ENCODE results near the gene ZNF148. TPM values are rescaled to one million over a fixed set of nuclear protein-coding genes. Genes with fewer than 3 reads are reported as not detected.

Gene ZNF148
- polyA plus RNA-seq, 1 experiment = 43.5 TPM

DNA sequence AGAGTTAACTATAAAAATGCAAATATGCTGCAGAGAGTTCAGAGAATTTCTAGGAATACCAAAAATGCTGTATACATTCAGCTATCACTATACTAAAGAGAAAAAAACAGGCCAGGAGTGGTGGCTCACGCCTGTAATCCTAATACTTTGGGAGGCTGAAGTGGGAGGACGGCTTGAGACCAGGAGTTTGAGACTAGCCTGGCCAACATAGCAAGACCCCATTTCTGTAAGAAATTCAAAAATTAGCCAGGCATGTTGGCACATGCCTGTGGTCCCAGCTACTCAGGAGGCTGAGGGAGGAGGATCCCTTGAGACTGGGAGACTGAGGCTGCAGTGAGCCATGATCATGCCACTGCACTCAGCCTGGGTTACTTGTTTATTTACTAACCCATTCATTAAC is 87.9 kb downstream of the ZNF148 start:
- CTCF ChIA-PET = no interaction called here
- Histone ChIP-seq H3K27me3 (ENCODE audit: control insufficient read depth, insufficient read depth, low read length) (no peaks in the 10 kb centered on the region), H3K27ac (ENCODE audit: low read depth, low read length) (no peak overlapping the region), H3K9me3 (ENCODE audit: control insufficient read depth, insufficient read depth, low read length) (no peaks in the 10 kb centered on the region), H3K4me3 (ENCODE audit: low read depth, low read length) (no peak overlapping the region)
- no peak for DNase-seq (ENCODE audit: low read depth, low spot score)
- TF ChIP-seq, protein P1, sequence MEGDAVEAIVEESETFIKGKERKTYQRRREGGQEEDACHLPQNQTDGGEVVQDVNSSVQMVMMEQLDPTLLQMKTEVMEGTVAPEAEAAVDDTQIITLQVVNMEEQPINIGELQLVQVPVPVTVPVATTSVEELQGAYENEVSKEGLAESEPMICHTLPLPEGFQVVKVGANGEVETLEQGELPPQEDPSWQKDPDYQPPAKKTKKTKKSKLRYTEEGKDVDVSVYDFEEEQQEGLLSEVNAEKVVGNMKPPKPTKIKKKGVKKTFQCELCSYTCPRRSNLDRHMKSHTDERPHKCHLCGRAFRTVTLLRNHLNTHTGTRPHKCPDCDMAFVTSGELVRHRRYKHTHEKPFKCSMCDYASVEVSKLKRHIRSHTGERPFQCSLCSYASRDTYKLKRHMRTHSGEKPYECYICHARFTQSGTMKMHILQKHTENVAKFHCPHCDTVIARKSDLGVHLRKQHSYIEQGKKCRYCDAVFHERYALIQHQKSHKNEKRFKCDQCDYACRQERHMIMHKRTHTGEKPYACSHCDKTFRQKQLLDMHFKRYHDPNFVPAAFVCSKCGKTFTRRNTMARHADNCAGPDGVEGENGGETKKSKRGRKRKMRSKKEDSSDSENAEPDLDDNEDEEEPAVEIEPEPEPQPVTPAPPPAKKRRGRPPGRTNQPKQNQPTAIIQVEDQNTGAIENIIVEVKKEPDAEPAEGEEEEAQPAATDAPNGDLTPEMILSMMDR (IDR thresholded peaks at IDR 0.05; ENCODE audit: low read depth, low read length) = no peak
- POLR2A ChIA-PET = no interaction called here

DNA sequence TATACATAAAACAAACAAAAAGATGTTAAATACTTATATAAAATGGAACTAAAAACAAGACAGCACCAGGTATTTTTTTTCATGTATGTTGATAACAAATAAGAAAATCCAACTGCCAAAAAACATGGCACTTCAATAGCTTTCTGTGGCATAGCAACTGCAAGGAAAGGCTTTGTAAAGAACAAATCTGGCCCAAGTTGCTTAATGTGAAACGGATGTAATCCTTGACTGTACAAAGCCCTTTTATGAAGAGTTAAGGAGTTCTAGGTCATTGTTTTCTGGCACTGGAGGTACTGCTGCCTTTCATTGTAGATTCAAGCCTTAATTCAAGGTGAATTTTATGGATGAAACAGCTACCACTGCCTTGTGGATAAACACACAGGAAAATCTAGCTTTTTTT is 93.7 kb downstream of the ZNF148 start:
- no peak for DNase-seq (ENCODE audit: low read depth, low spot score)
- CTCF ChIA-PET = no interaction called here
- Histone ChIP-seq H3K27ac (ENCODE audit: low read depth, low read length) (no peak overlapping the region), H3K27me3 (ENCODE audit: control insufficient read depth, insufficient read depth, low read length) (no peaks in the 10 kb centered on the region), H3K4me3 (ENCODE audit: low read depth, low read length) (no peak overlapping the region), H3K9me3 (ENCODE audit: control insufficient read depth, insufficient read depth, low read length) (no peaks in the 10 kb centered on the region)
- POLR2A ChIA-PET = interaction anchor here (0.6 kb wide), 1 partner anchor 71 kb away, joined by 10 read pairs; no protein-coding TSS in a partner anchor
- TF ChIP-seq, protein P1 (IDR thresholded peaks at IDR 0.05; ENCODE audit: low read depth, low read length) = no peak

DNA sequence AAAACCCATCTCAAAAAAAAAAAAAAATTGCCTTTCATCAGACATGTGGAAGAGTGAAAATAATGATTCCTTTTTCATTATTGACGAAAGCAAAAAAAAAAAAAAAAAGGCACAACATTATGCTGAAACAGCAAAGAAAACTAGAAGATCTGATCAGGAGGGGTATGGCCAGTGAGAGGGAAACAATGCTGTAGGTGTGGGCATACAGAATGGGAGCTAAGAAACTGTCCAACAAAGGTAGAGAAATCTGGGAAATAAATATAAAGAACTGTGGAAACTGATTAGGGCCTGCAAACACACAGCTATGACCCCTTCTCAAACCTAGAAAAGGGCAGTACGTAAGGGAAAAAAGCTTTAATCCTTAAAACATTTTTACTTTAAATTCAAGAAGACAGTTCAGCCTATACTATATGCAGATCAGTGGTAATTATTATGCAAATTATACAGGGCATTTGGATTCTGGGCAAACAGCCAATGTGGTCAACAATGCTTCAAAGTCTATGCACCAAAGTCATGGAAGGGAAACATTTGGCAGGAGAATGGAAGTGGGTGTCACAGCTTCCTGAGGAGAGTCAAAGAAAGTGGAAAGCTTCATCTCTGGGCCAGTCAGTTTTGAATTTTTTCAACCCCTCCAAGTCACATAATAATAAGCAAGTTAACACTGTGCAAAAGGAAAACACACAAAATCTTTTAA is 94.3 kb downstream of the ZNF148 start:
- no peak overlapping the region for H3K4me3 ChIP-seq (ENCODE audit: low read depth, low read length)
- no peak for DNase-seq (ENCODE audit: low read depth, low spot score)
- no peaks in the 10 kb centered on the region for H3K9me3 ChIP-seq (ENCODE audit: control insufficient read depth, insufficient read depth, low read length)
- H3K27me3 ChIP-seq (ENCODE audit: control insufficient read depth, insufficient read depth, low read length) = no peaks in the 10 kb centered on the region
- TF ChIP-seq, protein P1 (IDR thresholded peaks at IDR 0.05; ENCODE audit: low read depth, low read length) = no peak
- CTCF ChIA-PET = interaction anchor here (0.7 kb wide), 1 partner anchor 30 kb away, joined by 8 read pairs; no protein-coding TSS in a partner anchor
- no peak overlapping the region for H3K27ac ChIP-seq (ENCODE audit: low read depth, low read length)
- POLR2A ChIA-PET = interaction anchor here (0.6 to 0.7 kb wide), 3 partner anchors 72 to 489 kb away, joined by 3 to 11 read pairs (median 10); no protein-coding TSS in a partner anchor

- Histone ChIP-seq H3K4me3 (ENCODE audit: low read depth, low read length) (no peak overlapping the region), H3K9me3 (ENCODE audit: control insufficient read depth, insufficient read depth, low read length) (no peaks in the 10 kb centered on the region), H3K27me3 (ENCODE audit: control insufficient read depth, insufficient read depth, low read length) (no peaks in the 10 kb centered on the region), H3K27ac (ENCODE audit: low read depth, low read length) (no peak overlapping the region)
- no peak for DNase-seq (ENCODE audit: low read depth, low spot score)
- POLR2A ChIA-PET = no interaction called here
- TF ChIP-seq, protein P1 (IDR thresholded peaks at IDR 0.05; ENCODE audit: low read depth, low read length) = no peak
- CTCF ChIA-PET = no interaction called here
Measured at GRCh38 chr3:125278155-125278554, 97.0 kb downstream of the ZNF148 start.

DNA sequence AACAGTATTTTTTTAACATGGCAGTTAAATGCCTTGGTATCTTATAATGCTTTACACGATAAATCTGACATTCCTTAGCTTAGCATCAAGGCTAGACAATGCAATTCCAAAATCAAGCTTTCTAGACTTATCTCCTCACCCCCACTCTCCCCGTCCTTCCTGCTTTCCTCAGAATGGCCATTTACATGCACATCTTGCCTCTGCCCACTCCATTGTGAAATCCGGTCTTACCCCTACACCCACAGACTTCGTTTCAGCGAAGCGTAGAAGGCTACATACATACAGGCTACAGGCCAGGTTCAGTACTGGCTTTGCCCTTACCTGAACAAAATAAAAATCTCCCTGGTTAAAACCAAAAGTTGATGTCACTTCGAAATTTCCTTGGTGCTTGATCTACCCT is 104.0 kb downstream of the ZNF148 start:
- CTCF ChIA-PET = interaction anchor here (0.7 to 1.3 kb wide), 2 partner anchors 19 to 315 kb away, joined by 4 to 5 read pairs; no protein-coding TSS in a partner anchor
- Histone ChIP-seq H3K27me3 (ENCODE audit: control insufficient read depth, insufficient read depth, low read length) (no peaks in the 10 kb centered on the region), H3K4me3 (ENCODE audit: low read depth, low read length) (no peak overlapping the region), H3K27ac (ENCODE audit: low read depth, low read length) (no peak overlapping the region), H3K9me3 (ENCODE audit: control insufficient read depth, insufficient read depth, low read length) (no peaks in the 10 kb centered on the region)
- TF ChIP-seq, protein P1 (IDR thresholded peaks at IDR 0.05; ENCODE audit: low read depth, low read length) = no peak
- DNase-seq (ENCODE audit: low read depth, low spot score) = no peak
- POLR2A ChIA-PET = interaction anchor here (0.6 kb wide), 1 partner anchor 8 kb away, joined by 7 read pairs; no protein-coding TSS in a partner anchor

Data from AG04450 (cell line).